H1 (cell line): ENCODE measurements around the gene NARS2. TPM values are rescaled to one million over a fixed set of nuclear protein-coding genes. Genes with fewer than 3 reads are reported as not detected.

Experiments used
- CTCF ChIA-PET: fragments of 300-600 bp; sonication (Branson Sonifier 250); formaldehyde crosslinking; loops from one replicate; lab custom pipeline; 2021; ENCODE audit not compliant: partially characterized antibody; lab: Charles Lee
- POLR2A ChIA-PET: fragments of 300-600 bp; sonication (Branson Sonifier 250); formaldehyde crosslinking; loops from one replicate; lab custom pipeline; 2021; ENCODE audit warnings: inconsistent platforms; ENCODE audit not compliant: partially characterized antibody; lab: Charles Lee
- DNase-seq, 2 experiments: peaks; one replicate each; pipeline versions ENCODE4 v3.0.0 to v3.0.0-alpha.2; 2010 to 2022; ENCODE audit warnings: low spot score in 2 of 2, low read depth in 1 of 2, mixed read lengths in 1 of 2
- FAIRE-seq: peaks from 2 replicates; lab custom pipeline; 2011; peaks lifted over from hg19 to GRCh38; lab: Jason Lieb, UNC
- H2AFZ ChIP-seq: 2 replicates; pipeline ENCODE4 v1.8.1; 2012; ENCODE audit warnings: low read length, inconsistent platforms
- H2AK5ac ChIP-seq: 2 replicates; pipeline ENCODE4 v1.6.1; 2013; ENCODE audit warnings: low read depth, low read length
- H2BK120ac ChIP-seq: replicated peaks from 2 replicates; pipeline ENCODE3; 2013; ENCODE audit warnings: low read depth, low read length, inconsistent platforms
- H2BK12ac ChIP-seq: 2 replicates; pipeline ENCODE4 v1.6.1; 2013; ENCODE audit warnings: low read depth, low read length
- H2BK15ac ChIP-seq: 2 replicates; pipeline ENCODE4 v1.6.1; 2013; ENCODE audit warnings: low read length
- H2BK20ac ChIP-seq: 2 replicates; pipeline ENCODE4 v1.6.1; 2013; ENCODE audit warnings: low read length
- H2BK5ac ChIP-seq: 2 replicates; pipeline ENCODE4 v1.6.1; 2013; ENCODE audit warnings: low read depth, low read length
- H3K14ac ChIP-seq: 2 replicates; pipeline ENCODE4 v1.6.1; 2013; ENCODE audit warnings: inconsistent platforms; ENCODE audit not compliant: insufficient read length
- H3K18ac ChIP-seq: 2 replicates; pipeline ENCODE4 v1.6.1; 2013; ENCODE audit warnings: low read length; ENCODE audit errors: extremely low read depth
- H3K23ac ChIP-seq: 2 replicates; pipeline ENCODE4 v1.6.1; 2013; ENCODE audit warnings: inconsistent platforms; ENCODE audit not compliant: insufficient read length
- H3K23me2 ChIP-seq: 2 replicates; pipeline ENCODE4 v1.6.1; 2013; ENCODE audit warnings: low read depth, low read length
- H3K27ac ChIP-seq: 2 replicates; pipeline ENCODE4 v1.6.1; 2011; ENCODE audit warnings: low read depth, low read length, inconsistent platforms
- H3K27me3 ChIP-seq, 4 experiments: replicated peaks in 1 of 4; 1 replicate in 1 of 4; 2 replicates in 3 of 4; pipeline versions ENCODE4 v1.6.1 to v1.8.1; 2011 to 2013; ENCODE audit warnings: low read length in 3 of 4, mild to moderate bottlenecking in 3 of 4, inconsistent platforms in 2 of 4, mixed read lengths in 2 of 4, moderate library complexity in 1 of 4; ENCODE audit not compliant: control insufficient read depth in 3 of 4, insufficient read depth in 3 of 4; ENCODE audit errors: extremely low read depth in 1 of 4
- H3K36me3 ChIP-seq, 4 experiments: 2 replicates each; pipeline versions ENCODE4 v1.6.1 to v1.8.1; 2011 to 2013; ENCODE audit warnings: mild to moderate bottlenecking in 4 of 4, low read length in 3 of 4, moderate library complexity in 2 of 4, control low read depth in 1 of 4, inconsistent platforms in 1 of 4; ENCODE audit not compliant: insufficient read depth in 4 of 4, control insufficient read depth in 2 of 4
- H3K4ac ChIP-seq: replicated peaks from 2 replicates; pipeline ENCODE3; 2013; ENCODE audit warnings: low read length, low read depth, mixed read lengths, inconsistent platforms; ENCODE audit not compliant: insufficient read length
- H3K4me1 ChIP-seq, 4 experiments: replicated peaks in 1 of 4; 1 replicate in 1 of 4; 2 replicates in 3 of 4; pipeline versions ENCODE4 v1.6.1 to v1.8.1; 2011 to 2013; ENCODE audit warnings: low read length in 3 of 4, inconsistent platforms in 2 of 4, mixed read lengths in 1 of 4; ENCODE audit not compliant: insufficient read depth in 4 of 4, control insufficient read depth in 3 of 4
- H3K4me2 ChIP-seq, 2 experiments: 2 replicates each; pipeline versions ENCODE4 v1.6.1 to v1.8.1; 2011 to 2013; ENCODE audit warnings: low read depth in 2 of 2, low read length in 2 of 2, control low read depth in 1 of 2, inconsistent platforms in 1 of 2, mild to moderate bottlenecking in 1 of 2; ENCODE audit not compliant: insufficient read depth in 1 of 2
- H3K4me3 ChIP-seq, 4 experiments: fragments of 200-600, 300-600 bp in 1 of 4; sonication (generic), shearing (Covaris generic), sonication (Bioruptor Twin) in 1 of 4; 2 replicates each; pipeline versions ENCODE4 v1.5.1 to v1.8.1; 2011 to 2016; ENCODE audit warnings: low read length in 4 of 4, low read depth in 3 of 4, control low read depth in 2 of 4, inconsistent platforms in 2 of 4, mild to moderate bottlenecking in 2 of 4, mixed read lengths in 1 of 4, moderate library complexity in 1 of 4; ENCODE audit not compliant: insufficient read depth in 2 of 4; ENCODE audit errors: extremely low read depth in 1 of 4
- H3K56ac ChIP-seq: replicated peaks from 2 replicates; pipeline ENCODE3; 2013; ENCODE audit warnings: low read depth, mild to moderate bottlenecking, mixed read lengths, low read length, inconsistent platforms; ENCODE audit not compliant: insufficient read length
- H3K79me1 ChIP-seq: 2 replicates; pipeline ENCODE4 v1.6.1; 2013; ENCODE audit warnings: low read depth, low read length, control low read depth
- H3K79me2 ChIP-seq, 2 experiments: 2 replicates each; pipeline versions ENCODE4 v1.6.1 to v1.8.1; 2012 to 2013; ENCODE audit warnings: low read length in 2 of 2, mild to moderate bottlenecking in 2 of 2, inconsistent platforms in 1 of 2; ENCODE audit not compliant: insufficient read depth in 2 of 2, control insufficient read depth in 1 of 2
- H3K9ac ChIP-seq, 4 experiments: replicated peaks in 1 of 4; 1 replicate in 1 of 4; 2 replicates in 3 of 4; pipeline versions ENCODE4 v1.6.1 to v1.8.1; 2011 to 2013; ENCODE audit warnings: low read depth in 3 of 4, low read length in 3 of 4, control low read depth in 2 of 4, mild to moderate bottlenecking in 2 of 4, moderate library complexity in 2 of 4, inconsistent platforms in 1 of 4; ENCODE audit errors: extremely low read depth in 1 of 4
- H3K9me3 ChIP-seq, 2 experiments: 2 replicates each; pipeline versions ENCODE4 v1.6.1 to v1.8.1; 2012 to 2013; ENCODE audit warnings: mild to moderate bottlenecking in 2 of 2, moderate library complexity in 2 of 2, control low read depth in 1 of 2, inconsistent platforms in 1 of 2, low read depth in 1 of 2, low read length in 1 of 2, mixed read lengths in 1 of 2; ENCODE audit not compliant: insufficient read depth in 2 of 2
- H4K20me1 ChIP-seq, 2 experiments: replicated peaks in 1 of 2; 2 replicates each; pipeline versions ENCODE3 to v1.8.1; 2011 to 2013; ENCODE audit warnings: inconsistent platforms in 2 of 2, low read length in 2 of 2, mild to moderate bottlenecking in 1 of 2; ENCODE audit not compliant: insufficient read depth in 2 of 2, control insufficient read depth in 1 of 2
- H4K5ac ChIP-seq: 2 replicates; pipeline ENCODE4 v1.6.1; 2013; ENCODE audit warnings: low read length, low read depth, mixed read lengths, inconsistent platforms; ENCODE audit not compliant: insufficient read length
- H4K8ac ChIP-seq: 2 replicates; pipeline ENCODE4 v1.8.0; 2013; ENCODE audit warnings: mild to moderate bottlenecking, moderate library complexity, low read length, inconsistent platforms; ENCODE audit not compliant: insufficient read depth; ENCODE audit errors: extremely low read depth
- H4K91ac ChIP-seq: replicated peaks from 2 replicates; pipeline ENCODE3; 2013; ENCODE audit warnings: low read length, mixed read lengths, inconsistent platforms; ENCODE audit not compliant: insufficient read length
- TAF1 ChIP-seq: IDR thresholded peaks from 2 replicates; pipeline ENCODE4 v1.6.1; 2011; ENCODE audit warnings: mild to moderate bottlenecking, low read depth, low read length
- WGBS, 2 experiments: shearing (Covaris generic) in 1 of 2; methylation state at CpG; one replicate each; pipeline versions ENCODE4 v1.1.6 to v1.1.7; 2013 to 2015; ENCODE audit warnings: low lambda C conversion rate in 2 of 2, mixed read lengths in 2 of 2, inconsistent platforms in 1 of 2, low coverage in 1 of 2, missing lambda C conversion rate in 1 of 2; ENCODE audit not compliant: insufficient replicate concordance in 2 of 2, insufficient coverage in 1 of 2, insufficient read length in 1 of 2; ENCODE audit errors: extremely low coverage in 1 of 2, missing lambda C conversion rate in 1 of 2; 5-methylcytosine and 5-hydroxymethylcytosine counted together
- polyA plus RNA-seq, 7 experiments: library from polyadenylated mRNA; depleted of rRNA in 3 of 7; stranded (reverse) in 5 of 7; unstranded in 2 of 7; fragments of >200 nt in 5 of 7; fragments of 200-250 nt in 2 of 7; gene quantifications; 1 replicate in 5 of 7; 2 replicates in 1 of 7; 4 replicates in 1 of 7; pipeline versions ENCODE4 v1.2.1 to v1.2.3, GENCODE V29; 2011 to 2013; ENCODE audit warnings: missing spikeins in 2 of 7, mixed read lengths in 2 of 7
- total RNA-seq: library from RNA; stranded (reverse); fragmentation: NEBNext Ultra II Directional; extraction: Animal tissue kit (Norgen Biotek cat#: 25700); gene quantifications from 2 replicates; pipeline ENCODE4 v1.2.1, GENCODE V29; 2021

The NARS2 gene
- total and polyA plus RNA-seq, 2 of the 8 experiments (the other 6 are each of a cell fraction or from before 2014, with no cell fraction given): 26.2 to 51.6 TPM

GRCh38 chr11:78613378-78613813 is 38.7 kb upstream of the NARS2 start:
- Histone ChIP-seq H3K4ac (no peak overlapping the region), H3K36me3 (no peaks in the 10 kb centered on the region), H3K9me3 (no peaks in the 10 kb centered on the region), H3K4me1 (no peaks in the 10 kb centered on the region), H3K27me3 (no peaks in the 10 kb centered on the region), H3K18ac (no peak overlapping the region), H4K8ac (no peak overlapping the region), H2BK20ac (no peak overlapping the region), H2BK120ac (no peak overlapping the region), H4K20me1 (no peaks in the 10 kb centered on the region), H3K56ac (no peak overlapping the region), H3K27ac (no peak overlapping the region), H3K79me2 (no peaks in the 10 kb centered on the region), H3K23ac (no peak overlapping the region), H2AK5ac (no peak overlapping the region), H2BK5ac (no peak overlapping the region), H3K14ac (no peak overlapping the region), H3K23me2 (no peaks in the 10 kb centered on the region), H3K4me2 (no peak overlapping the region), H4K5ac (no peak overlapping the region), H3K9ac (no peak overlapping the region), H3K4me3 (no peak overlapping the region), H3K79me1 (no peaks in the 10 kb centered on the region), H2BK12ac (no peak overlapping the region), H4K91ac (no peak overlapping the region), H2AFZ (no peak overlapping the region), H2BK15ac (no peak overlapping the region)
- DNase-seq (no peak), FAIRE-seq (no peak)
- POLR2A ChIA-PET: no interaction called here
- TF ChIP-seq TAF1: no peak
- 86% methylated on average over 5 of the region's 5 CpGs; no CpG with 5 or more reads in 1 of the 2 experiments for WGBS, 2 experiments
- CTCF ChIA-PET: no interaction called here
